CD4-positive, alpha-beta T cell treated with Interleukin-21 for 1 hour (primary cell): ENCODE results near the gene STARD13.

Experiments used
- DNase-seq: peaks from one replicate; pipeline ENCODE4 v3.0.0-alpha.2; 2020

Gene STARD13

GRCh38 chr13:33303855-33304597, 18.5 kb upstream of the STARD13 start:
- DNase-seq, result no peak

DNA sequence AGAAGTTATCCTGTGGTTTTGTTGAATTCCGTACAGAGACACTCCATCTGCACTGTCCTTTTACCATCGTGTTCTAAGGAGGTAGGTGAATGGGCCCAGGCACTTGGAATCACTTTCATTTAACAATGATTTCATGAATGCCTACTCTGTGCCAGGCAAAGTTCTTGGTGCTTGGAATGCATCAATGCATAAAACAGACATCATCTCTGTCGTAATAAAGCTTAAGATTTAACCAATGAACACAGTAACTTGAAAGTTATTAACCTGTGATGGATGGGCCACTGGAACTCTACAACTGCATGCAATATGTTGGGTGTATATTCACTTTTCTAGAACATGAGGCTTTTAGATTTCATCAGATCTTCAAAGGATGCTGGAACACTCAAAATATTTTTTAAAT, 14.1 kb upstream of the STARD13 start:
- no peak for DNase-seq

DNA sequence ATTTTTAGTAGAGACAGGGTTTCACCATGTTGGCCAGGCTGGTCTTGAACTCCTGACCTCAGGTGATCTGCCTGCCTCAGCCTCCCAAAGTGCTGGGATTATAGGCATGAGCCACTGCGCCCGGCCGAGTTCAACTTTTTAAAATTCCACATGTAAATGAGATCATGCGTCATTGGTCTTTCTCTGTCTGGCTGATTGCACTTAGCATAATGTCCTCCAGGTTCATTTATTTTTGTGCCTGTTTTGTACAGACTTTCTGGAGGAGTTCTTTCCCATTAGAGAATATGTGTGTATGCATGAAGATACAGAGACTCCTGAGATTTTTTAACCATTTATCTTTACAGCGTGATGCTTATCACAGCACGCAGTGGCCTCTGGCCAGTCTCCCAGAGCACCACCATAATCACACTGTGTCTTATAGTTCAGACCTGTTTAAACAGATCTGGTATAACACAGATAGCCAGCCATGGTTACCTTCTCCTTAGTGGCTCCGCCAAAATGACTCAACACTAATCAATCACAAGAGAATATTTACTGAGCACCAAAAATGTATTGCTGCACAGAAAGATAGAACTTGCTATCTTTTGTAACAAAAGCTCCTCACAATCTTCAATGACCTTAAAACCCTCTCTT, 11.4 kb upstream of the STARD13 start:
- DNase-seq, result no peak

- no peak for DNase-seq
Observed at GRCh38 chr13:33292712-33293111, 7.2 kb upstream of the STARD13 start.

DNA sequence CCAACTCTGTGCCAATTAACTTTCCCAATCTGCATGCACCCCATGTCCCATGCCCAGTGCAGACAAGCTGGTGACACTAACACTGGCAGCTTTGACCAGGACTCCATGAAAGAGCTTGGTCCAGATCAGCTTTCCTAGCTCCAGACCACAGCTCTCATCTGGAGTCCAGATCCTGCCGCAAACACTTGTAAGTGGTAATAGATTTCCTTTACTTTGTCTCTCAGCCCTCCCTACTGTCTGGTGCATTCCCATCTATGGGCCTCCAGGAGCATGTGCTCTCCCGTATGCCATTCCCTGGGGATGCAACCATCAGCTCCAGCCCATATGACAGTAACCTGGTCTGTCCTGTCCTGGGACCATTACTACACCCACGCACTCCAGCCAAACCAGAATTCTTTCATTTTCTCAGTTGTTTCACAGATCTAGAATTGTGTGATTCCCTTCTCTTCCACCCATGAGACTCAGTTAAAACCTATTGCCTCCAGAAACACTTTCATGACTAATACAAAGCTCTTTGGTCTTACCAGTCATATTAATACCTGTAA, 4.9 kb upstream of the STARD13 start:
- no peak for DNase-seq

DNA sequence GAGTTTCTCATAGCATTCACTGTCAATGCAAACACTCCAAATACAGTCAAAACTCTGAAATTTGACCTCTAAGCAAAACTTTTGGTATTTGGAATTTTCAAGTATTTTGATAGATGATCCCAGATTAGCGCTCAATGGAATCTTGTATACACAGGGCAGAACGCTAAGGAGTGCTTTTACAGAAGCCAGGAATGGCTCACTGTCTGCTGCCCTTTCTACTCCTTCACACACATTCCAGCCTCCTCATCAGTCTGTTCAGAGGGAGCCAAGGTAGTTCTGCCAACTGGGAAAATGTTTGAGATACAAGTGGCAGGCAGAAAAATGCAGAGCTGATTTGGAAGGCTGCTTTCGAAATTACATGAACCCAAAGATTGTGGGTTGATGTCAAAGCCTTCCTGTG, 4.4 kb upstream of the STARD13 start:
- no peak for DNase-seq

- DNase-seq, result no peak
Observed at GRCh38 chr13:33287142-33287882, 1.8 kb upstream of the STARD13 start.

DNA sequence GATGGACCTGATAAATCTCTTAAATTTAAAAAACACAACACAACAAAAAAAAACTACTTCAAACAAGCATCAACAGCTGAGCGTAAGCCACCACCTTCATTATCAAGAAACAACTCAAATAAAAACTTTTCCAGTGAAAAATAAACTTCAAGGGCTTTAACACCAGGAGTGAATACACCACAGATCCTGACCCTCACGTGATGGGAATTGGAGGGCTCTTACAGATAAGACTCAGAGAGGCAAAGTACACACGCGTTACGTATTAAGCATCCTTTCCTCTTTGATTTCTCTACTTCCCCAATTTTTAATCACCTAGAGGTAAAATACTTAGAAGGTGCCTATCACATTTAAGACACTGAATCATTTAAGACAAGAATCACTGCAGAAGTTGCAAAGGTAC, 573 bp upstream of the STARD13 start:
- no peak for DNase-seq

GRCh38 chr13:33284916-33285315, 639 bp downstream of the STARD13 start:
- DNase-seq, result no peak

DNA sequence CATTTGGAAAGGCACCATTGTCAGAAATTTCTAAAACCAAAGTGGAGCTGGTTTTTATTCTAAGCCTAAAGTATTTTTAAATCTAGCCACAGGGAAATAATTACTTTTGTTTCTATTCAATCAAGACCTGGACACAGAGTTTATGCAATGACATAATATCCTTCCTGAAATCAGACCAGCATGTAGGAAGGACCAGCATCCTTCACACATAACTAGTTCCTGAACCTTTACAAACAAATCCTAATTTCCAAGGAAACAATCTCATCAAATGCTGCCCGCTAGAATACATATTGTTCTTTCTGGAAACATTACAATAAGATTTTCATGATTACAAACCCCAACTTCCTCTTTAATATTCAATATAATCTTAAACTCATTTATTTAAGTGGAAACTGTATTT, 1.5 kb downstream of the STARD13 start:
- DNase-seq, result no peak

DNA sequence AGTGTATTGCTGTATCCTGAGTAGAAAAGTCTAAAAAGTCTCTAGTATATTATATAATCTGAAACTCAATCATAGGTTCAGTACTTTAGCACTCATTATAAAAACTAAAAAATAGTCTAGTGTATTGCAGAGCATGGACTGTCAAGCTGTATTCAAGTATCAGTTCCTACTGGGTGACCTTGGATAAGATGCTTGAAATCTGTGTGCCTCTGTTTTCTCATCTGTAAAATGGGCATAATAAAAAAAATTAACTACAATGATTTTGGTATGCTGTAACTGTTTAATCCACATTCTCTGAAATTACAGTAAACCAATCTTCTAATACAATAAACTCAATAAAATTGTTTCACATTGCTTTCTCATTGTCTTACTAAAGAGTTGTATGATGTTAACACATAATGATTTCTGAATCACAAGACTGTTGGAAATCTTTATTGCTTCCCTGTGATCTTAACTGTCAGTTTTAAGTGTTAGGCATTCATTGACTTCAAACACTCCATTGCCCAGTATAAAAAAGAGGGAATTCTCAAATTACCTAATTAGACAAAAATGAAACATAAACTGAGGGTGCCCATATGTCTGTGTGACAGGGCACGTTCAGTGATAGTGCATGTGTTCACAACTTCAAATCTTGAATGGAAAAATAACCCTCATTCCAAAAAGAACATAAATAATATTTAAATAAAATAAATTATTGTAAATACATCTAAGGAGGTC, 2.2 kb downstream of the STARD13 start:
- no peak for DNase-seq

- no peak for DNase-seq
Observed at GRCh38 chr13:33281951-33282595, 3.5 kb downstream of the STARD13 start.

- DNase-seq, result no peak
Observed at GRCh38 chr13:33280923-33281322, 4.6 kb downstream of the STARD13 start.

DNA sequence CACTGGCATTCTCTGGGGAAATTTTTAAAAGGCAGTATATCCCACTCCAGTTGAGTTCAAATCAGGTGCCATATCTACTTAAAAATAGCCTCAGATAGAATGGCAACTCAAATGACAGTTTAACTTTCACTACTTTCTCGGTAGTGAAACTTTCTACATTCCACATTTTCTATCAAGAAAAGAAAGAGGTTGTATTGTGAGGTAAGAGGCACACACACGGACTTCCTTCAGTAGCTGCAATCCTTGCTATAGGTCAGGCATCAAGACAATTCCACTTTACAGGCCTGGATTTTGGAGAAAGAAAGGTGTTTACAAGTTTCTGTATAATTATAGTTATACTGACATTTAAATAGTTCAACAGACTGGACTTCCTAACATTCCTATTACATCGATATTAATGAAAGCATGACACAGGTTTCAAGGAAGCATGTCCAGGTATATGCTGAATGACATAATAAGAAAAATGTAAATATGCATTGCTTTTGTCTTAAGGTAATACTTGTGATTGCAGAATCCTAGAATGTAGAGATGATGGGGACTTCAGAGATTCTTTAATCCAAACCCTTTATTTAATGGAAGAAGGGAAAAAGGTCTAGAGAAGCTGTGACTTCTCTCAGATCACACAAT, 5.2 kb downstream of the STARD13 start:
- DNase-seq, result no peak

- DNase-seq, result no peak
Observed at GRCh38 chr13:33279414-33280278, 5.9 kb downstream of the STARD13 start.

DNA sequence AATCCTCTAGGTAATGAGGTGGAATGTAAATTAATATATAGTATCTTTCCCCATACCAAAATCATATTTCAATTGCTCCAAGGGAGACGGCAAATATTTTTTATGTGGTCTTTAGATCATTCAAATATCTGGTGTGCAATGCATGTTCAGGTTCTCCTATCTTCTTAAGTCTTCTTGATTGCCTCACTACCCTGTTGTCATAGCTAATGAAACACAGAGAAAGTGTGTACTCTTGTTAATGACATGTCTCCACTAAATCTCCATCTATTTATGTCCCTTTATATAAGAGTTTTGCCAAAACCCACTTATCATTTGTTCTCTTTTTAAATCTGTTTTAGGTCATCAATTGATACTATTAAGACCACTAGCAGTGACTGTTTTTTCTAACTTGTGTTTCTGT, 6.6 kb downstream of the STARD13 start:
- no peak for DNase-seq

DNA sequence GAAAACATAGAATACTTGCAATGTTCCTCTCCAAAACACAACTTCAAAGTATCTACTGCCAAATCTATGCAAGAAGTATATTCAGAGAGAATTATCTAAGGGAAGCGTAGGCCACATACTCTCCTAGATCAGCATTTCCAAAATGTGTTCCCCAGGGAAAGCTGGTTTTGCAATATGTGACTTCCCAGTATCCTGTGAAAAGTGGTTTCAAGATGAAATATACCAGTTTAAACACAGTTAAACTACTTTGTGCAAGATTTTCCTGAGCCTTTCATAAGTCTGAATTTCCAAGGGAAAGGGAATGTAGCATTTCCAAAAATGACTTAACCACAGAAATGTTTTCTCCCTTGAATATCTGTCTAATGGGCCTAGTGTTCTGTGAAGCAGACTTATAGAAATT, 7.6 kb downstream of the STARD13 start:
- no peak for DNase-seq

DNA sequence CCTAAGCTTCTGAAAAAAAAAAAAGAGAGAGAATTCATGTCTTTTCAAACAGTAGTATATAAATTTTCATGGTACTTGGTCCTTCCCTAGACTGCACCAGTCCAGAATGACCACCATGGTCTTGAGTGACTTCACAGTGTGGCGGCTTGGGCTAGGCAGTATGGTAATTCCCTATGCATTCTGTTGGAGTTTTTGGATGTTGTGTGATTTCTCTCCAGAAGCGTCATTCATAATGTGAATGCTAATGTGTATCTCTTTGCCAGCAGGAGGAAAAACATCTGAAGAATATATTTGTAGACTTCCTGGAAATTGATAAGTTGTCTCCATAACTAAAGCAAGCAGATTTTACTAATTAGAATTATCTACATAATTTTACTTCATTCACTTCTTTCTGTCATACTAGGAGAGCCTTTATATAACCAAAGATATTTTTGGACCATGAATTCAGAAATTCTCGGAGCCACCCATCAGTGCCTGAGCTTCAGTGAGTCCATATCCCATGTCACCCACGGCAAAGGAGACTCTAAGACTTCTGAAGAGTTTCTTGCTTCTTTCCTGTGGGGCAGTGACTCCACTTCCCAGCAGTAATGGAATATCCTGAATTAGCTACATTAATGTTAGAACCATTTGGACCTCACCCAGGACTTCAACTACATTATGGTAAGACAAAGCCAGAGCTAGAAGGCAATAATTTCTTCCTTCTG, 8.4 kb downstream of the STARD13 start:
- DNase-seq, result no peak

DNA sequence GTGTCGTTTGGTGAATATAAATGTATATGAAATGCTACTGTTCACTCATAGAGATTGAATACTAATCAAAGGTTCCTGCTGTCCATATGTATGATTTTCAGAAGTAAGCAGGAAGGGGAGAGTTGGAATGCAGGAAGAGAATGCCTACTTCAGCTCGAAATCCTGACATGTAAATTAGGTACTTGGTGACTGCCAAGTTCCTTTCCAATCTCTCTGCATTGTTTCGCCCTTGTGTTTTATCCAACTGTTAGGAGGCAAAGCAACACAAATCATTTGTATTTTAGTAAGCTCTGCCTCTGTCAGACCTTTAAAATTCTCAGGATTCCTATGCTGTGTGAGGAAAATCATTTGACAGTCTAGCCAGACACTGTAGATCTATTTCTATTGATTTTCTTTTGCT, 9.0 kb downstream of the STARD13 start:
- no peak for DNase-seq

DNA sequence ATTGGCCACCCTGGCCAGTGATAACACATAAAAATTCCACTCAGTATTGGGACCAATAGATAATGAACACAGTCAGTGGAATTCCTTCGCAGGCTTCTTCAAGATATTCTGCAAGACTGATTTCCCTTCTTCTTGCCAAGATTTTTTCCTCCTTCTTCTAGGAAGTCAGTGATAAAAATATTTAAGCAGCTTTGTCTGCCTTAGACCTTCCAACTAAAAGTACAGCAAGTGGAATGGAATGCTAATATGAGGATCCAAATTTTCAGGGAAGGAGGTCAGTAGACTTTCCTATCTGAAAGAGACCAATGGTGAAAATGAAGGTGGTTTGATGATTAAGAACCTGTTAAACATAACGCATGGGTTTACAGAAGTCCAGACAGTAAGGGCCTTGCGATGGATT, 9.6 kb downstream of the STARD13 start:
- no peak for DNase-seq

DNA sequence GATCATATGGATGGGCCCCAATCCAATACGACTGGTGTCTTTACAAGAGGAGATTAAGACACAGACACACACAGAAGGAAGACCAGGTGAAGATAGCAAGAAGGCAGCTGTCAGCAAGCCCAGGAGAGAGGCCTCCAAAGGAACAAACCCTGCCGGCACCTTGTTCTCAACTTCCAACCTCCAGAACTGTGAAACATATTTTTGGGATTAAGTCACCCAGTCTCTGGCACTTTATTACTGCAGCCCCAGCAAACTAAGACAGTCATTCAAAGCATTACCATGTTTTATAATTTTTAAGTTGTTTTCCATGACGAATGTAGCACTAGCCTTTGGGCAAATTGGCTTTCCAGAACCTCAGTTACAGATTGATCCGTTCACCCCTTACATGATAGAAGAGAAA, 11.3 kb downstream of the STARD13 start:
- no peak for DNase-seq
